Erythroblast (primary cell): ENCODE results near the gene DUSP16.
"Not testable (repeated sequence)": the region's sequence is repeated elsewhere in the genome, so short reads cannot be mapped to it uniquely, and the experiment has no call there.

Source experiments
- GATA1 ChIP-seq: IDR thresholded peaks from 2 replicates; pipeline ENCODE4 v1.6.1; 2011; ENCODE audit warnings: low read depth, mild to moderate bottlenecking, control low read depth, low read length, moderate library complexity
- POLR2A ChIP-seq: IDR thresholded peaks from 2 replicates; pipeline ENCODE4 v1.6.1; 2011; ENCODE audit warnings: mild to moderate bottlenecking, low read length

DNA sequence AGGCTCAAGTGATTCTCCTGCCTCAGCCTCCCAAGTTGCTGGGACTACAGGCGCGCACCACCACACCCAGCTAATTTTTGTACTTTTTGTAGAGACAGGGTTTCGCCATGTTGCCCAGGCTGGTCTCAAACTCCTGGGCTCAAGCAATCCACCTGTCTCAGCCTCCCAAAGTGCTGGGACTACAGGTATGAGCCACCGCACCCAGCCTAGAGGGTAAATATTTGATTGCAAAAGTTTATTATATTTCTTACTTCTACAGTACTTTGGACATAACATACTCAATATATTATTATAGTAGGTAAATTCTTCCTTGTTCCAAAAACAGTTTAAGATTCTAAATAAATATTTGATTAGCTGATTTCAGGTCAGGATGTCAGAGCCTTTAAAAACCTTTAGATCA lies 40.0 kb downstream of the DUSP16 start:
- TF ChIP-seq POLR2A, GATA1: not testable (repeated sequence)
